A204.1 (cell line): ENCODE measurements around the gene HSPA13.
"Not testable (repeated sequence)": the region's sequence is repeated elsewhere in the genome, so short reads cannot be mapped to it uniquely, and the experiment has no call there.

Source experiments
- FAIRE-seq: peaks from 2 replicates; lab custom pipeline; 2012; peaks lifted over from hg19 to GRCh38; lab: Jason Lieb, UNC

The HSPA13 gene, protein sequence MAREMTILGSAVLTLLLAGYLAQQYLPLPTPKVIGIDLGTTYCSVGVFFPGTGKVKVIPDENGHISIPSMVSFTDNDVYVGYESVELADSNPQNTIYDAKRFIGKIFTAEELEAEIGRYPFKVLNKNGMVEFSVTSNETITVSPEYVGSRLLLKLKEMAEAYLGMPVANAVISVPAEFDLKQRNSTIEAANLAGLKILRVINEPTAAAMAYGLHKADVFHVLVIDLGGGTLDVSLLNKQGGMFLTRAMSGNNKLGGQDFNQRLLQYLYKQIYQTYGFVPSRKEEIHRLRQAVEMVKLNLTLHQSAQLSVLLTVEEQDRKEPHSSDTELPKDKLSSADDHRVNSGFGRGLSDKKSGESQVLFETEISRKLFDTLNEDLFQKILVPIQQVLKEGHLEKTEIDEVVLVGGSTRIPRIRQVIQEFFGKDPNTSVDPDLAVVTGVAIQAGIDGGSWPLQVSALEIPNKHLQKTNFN

DNA sequence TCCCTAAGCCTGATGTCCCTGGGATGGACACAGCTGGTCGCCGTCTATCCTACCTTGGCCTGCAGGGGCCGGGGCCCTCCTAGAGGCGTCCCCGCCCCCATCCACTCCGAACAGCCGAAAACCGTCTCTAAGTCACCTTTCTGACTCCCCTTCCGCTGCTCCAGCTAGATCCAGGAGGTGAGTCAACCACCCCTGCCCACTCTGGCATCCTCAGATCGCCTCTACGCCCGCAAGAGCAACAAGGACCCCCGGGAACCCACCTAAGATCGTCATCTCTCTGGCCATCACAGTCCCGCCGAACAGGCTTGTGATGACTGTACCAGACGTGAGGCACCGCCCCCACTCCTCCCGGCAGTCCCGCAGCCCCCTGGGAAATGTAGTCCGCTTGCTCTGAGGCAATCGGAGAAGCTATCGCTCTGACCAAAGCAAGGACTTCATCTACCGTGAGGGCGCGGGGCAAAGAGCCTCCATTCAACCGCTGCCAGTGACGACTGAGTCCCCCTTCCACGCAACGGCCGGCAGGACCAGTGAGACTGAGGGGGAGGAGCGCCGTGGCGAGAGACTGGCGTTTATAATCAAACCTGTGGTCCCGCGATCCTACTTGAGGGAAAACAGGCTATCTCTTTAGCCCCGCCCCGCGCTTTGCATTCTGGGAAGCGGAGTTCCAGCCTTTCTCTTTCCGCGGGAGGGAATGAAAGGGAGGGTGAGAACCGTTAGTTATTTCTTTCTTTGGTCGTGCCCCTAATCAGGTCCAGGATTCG, at the start of gene HSPA13:
Gene HSPA13 (minus strand): TSS at position 312 of the 761 bp plus-strand sequence. CDS start 27 bp downstream, at position 285.
- FAIRE-seq = peak; percentile 99

DNA sequence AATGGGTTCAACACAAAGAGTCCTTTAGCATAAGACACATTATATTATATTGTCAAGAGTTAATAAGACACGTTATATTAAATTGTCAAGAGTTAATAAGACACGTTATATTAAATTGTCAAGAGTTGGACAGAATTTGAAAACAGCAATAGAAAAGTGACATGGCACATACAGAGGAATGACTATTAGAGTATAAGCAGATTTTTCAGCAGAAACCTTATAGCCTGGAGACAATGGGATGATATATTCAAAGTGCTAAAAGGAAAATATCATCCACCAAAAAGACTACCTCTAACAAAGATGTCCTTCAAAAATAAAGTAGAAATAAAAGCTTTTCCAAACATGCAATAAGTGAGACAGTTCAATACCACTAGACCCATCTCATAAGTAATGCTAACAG, 36.0 kb upstream of the HSPA13 start:
- FAIRE-seq = no peak

DNA sequence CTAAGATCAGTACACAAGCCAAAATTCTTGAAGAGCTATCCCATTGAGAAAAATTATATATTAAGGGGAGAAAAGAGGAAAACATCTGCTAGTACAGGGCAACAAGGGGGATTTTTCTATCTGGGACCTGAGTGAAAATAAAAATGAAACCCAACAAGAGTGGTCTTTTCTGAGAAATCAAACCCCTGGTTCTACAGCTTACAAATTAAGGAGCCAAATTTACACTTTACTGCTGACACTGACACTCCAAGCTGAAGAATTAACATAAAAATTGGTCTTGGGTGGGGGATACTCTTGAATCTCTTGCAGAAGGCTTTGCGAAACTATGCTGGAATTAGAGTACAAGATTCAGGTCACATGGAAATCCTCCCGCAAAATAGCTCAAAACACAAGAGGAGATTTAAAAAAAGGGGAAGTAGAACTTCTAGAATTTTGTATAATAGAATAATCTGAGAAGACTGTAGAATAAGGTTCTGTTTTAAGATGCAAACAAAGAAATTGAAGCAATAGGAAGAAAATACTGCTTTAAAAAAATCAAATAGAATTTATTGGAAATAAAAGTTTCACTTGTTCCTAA, 32.1 kb upstream of the HSPA13 start:
- FAIRE-seq = peak; percentile 9

DNA sequence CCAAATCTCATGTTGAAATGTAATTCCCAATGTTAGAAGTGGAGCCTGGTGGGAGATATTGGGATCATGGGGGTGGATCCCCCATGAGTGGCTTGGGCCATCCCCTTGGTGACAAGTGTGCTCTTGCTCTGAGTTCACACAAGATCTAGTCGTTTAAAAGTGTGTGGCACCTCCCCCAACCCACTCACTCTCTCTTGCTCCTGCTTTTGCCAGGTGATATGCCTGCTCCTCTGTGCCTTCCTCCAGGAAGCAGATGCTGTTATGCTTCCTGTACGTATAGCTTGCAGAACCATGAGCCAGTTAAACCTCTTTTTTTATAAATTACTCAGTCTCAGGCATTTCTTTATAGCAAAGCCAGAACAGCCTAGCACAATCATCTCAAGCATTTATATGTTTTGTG, 23.0 kb upstream of the HSPA13 start:
- FAIRE-seq = no peak

DNA sequence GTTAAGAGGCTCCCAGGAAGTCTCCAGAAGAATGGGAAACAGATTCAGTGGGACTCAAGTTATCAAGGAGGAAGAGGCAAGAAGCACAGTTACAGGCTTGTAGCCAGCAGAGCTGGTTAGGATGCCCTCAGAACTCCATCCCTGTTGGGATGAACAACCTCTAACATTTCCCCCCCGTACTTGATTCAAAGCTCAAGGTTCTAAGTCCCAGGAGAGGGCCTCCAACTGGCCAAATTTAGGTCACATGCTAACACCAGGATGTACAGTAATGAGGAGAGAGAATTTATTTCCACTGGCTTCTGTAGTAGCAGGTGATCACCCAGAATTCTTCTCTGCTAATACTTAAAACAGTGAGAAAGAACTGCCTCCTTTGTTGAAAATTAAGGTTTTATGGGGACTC, 22.3 kb upstream of the HSPA13 start:
- no peak for FAIRE-seq

DNA sequence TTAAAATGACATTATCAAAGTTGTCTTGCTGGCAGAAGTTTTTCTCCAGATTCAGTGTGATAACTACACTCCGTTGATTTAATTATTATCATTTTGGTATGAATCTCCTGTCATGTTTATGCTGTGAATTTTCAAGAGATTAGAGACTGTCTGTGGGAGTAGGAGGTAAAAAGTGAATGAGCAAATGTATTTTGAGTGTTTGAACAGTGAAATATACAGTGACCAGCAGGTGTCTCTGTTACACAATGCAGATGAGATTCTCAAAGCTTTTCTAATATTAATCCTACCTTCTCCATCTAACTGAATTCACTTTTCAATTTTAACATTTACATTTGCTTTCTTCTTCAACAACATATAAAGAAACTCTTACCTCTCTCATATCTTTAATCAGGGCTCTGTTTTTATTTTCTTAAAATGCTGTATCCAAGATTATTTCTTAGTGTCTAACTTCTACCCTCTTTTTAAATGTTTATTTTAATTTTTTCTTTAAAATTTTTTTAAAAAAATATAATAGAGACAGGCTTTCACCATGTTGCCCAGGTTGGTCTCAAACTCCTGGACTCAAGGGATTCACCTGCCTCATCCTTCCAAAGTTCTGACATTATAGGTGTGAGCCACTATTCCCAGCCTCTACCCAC, 20.9 kb upstream of the HSPA13 start:
- peak; percentile 97 for FAIRE-seq

DNA sequence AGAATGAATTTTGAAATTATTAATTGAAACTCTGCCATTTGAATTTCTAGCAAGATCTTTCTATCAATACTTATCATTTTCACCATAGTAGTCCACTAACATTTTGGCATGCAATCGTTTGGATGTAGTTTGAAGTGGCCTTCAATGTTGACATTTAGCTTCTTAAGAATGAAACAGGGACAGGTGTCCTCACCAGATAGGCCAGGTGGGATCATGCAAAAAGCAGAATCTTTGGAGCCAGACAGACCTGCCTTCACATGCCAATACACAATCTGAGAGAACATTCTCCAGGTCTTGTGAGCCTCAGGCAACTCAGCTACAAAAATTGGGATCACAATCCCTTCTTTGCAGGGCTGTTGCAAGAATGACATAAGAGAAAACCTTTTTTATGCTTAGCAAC, 18.3 kb upstream of the HSPA13 start:
- FAIRE-seq = no peak

DNA sequence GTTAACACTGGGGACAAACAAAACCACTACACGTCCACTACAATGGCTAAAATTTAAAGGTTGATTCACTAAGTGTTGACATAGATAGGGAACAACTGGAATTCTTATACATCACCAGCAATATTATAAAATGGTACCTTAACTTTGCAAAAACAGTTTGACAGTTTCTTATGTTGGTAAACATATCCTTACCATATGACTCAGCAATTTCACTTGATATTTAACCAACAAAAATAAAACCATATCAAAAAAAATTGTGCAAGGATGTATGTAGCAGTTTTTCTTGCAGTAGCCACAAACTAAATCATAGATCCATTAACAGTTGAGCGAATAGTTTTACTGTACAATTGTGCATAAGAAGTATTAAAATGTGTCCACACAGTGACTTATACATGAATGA, 5.3 kb upstream of the HSPA13 start:
- no peak for FAIRE-seq

DNA sequence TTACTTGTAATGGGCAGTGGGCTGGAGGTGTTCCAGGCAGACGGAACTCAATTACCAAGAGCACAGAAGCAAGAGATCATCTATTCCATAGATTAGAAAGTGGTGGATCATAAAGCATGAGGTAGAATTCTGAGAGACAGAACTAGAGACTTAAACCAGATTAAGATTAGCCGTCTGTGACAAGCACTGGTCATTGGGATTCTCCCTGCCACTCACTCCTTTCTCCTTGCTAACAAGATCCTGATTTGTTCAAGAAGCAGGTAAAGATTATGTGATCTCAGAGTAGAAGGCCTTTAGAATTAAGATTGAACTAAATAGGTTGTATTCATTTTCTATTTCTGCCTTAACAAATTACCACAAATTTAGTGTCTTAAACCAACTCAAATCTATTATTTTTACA, 1.5 kb upstream of the HSPA13 start:
- FAIRE-seq = no peak

DNA sequence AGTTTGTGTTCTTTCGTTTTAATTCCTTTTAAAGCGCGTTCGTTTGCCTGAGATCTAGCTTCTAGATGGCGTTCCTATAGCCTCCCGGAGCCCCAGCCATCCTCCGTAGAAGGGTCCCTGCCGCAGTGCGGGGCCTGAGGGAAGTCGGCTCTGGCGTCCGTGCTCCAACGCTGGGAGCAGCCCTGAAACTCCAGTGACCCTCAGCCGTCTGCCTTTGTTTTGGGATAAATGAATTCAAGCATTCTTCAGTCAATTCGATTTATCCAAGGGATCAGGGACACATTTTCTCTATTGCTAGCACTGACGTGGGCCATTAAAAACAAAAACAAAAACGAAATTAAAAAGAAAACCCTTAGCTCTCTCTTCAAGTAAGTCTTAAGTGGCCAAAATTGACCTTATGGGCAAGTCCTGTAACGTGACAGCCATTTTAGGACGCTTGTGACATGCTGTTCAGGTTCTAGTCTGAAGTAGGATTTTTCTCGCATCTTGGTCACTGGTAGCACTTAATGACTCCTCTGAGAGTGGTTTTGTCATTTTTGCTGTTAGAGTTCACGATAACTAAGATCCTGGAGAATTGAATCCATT, 742 bp upstream of the HSPA13 start:
- FAIRE-seq = no peak

DNA sequence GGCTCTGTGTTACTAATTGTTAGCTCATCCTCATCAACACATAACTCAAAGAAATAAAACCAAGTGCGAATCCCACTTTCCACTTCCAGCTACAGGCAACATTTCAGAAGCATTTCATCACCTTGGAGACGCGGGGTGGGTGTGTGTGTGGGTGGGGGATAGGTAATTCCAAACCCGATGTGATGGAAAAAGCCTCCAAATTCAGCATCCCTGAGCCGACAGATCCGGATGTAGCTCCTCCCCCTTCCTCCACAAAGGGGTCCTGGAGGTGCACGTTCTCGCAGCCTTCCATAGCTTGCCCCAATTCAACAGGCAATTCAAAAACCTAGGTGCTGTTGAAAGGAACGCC, 486 bp downstream of the HSPA13 start:
- no peak for FAIRE-seq

DNA sequence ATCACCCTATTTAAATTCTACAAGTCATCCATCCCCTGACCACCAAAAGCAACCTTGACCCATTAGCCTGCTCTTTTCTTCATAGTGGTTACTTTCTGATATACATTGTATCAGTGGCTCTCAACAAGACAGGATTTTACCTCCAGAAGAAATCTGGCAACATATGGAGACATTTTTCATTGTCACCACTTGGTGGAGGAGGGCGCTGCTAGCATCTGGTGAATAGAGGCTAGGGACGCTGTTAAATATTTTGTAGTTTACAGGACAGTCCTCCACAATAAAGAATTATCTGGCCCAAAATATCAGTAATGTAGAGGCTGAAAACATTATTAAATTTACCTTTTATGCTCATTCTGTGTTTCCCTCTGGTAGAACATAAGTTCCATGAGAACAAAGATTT, 6.1 kb downstream of the HSPA13 start:
- no peak for FAIRE-seq

DNA sequence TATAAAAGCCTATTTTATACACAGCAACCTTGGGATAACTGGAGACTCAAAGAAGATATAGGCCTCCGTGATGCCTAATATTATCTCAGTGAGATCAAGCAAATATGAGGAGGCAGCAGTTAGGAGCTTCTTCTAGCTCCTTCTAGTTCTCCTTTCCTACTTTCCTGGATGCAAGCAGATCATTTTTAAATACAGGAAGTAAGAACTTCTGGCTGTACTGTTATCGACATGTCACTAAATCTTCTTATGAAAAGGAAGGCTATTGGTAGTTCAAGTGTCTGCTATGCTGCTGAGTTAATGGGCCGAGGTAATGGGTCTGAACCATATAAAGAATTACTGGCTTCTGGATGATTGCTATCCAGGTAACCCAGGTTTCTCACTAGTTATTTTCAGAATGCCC, 15.9 kb downstream of the HSPA13 start:
- no peak for FAIRE-seq

DNA sequence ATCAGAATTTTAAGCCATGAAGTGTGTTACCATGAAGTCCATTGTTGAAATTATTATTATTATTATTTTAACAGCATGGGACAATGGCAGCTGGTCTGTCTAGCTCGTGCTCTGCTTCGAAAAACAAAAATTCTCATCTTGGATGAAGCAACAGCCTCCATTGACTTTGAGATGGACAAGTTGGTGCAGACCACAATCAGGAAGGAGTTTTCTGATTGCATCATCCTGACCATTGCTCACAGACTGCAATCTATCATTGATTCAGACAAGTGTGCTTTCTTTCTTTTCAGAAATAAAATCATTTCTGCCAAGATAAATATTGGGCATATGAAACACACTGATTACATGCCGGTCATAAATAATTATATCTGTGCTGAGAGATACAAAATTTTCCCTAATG, 21.0 kb downstream of the HSPA13 start:
- no peak for FAIRE-seq

DNA sequence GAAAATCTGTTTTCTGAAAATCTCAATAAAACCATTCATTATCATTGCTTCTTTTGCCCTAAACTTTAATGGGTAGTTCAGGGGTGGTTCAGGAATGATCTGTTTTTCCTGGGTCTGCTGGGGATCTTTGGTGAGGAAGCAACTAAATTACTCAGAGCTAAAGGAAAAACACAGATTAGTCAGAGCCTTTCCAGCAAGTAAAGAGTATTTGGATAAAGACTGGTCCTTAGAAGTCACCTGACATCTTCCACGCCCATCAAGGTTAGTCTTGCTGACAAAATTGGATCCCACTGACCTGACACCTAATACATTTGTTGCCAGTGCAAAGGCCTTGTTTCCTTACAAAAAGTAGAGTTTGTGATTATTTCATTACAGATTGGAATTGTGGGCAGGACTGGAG, 24.2 kb downstream of the HSPA13 start:
- no peak for FAIRE-seq

DNA sequence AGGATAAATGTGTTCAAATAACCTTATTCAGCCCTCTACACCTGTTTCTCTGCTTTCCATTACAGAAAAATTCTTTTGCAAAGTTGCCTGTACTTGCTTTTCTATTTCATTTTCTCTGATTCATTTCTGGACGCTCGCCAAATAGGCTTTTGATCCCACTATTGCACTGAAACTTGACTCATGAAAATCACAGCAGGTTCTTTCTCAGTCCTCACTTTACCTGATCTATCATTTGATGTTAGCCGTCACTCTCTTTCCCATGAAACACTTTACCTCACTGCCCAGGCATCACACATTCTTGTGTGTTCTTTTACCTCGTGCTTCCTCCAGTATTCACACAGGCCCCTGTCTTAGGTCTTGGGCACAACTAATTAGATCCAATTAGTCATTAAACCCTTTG, 26.2 kb downstream of the HSPA13 start:
- FAIRE-seq = no peak

DNA sequence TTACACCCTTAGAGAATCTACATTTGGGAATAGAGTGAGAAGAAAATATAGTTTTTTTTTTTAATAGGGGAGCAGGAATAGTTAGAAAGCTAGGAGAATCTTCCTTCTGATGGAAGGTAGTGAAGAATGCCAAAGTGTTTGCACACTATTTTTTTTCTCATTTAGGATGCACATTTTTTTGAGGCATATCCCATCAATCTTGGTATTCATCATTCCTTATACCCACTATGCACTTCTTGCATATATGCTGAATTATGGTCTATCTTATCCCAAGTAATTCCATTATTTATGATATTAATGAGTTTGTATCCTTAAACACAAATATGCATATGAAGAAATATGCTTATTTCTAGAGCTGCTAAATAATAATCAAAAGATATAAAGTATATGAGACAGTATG, 28.4 kb downstream of the HSPA13 start:
- FAIRE-seq = no peak

DNA sequence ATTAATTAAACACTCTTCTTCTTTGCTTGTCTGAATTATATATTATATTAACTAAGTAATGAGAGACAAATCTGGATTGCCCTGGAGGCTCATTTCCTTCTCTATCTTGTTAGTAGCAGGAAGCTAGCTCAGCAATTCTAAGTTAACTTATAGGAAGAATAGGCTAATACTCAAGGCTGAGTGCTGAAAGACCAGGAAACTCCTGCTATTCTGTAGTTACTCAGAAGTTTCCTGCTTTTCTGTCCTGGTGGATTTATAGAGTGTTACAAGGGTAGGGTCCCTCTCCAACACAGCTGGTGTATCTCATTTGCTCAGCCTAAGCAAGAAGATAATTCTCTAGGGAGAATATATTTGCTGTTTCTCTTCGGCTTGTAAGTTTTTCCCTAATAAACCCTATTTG, 29.2 kb downstream of the HSPA13 start:
- FAIRE-seq = no peak

DNA sequence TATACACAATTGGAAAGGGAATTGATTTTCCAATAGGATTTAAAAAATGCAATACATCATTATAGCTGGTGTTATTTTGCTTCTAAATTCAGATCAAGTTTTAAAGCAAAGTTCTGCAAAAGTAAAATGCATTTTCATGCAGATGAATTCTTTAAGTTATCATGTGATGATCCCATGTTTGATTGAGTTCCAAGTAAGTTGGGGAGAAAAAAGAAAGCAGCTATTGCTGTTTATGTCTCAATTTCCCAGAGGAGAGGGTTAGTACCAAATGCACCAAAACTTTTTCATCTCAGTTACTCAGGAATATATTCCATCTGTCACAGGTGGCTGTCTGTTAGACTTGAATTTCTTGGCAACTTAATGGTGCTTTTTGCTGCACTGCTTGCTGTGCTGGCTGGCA, 29.7 kb downstream of the HSPA13 start:
- FAIRE-seq = no peak

DNA sequence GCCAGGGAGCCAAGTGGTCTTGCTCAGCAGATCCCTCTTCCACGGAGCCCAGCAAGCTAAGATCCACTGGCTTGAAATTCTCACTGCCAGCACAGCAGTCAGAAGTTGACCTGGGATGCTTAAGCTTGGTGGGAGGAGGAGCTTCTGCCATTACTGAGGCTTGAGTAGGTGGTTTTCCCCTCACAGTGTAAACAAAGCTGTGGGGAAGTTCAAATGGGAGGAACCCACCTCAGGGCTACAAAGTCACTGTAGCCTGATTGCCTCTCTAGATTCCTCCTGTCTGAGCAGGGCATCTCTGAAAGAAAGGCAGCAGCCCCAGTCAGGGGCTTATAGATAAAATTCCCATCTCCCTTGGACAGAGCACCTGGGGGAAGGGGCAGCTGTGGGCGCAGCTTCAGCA, 55.6 kb downstream of the HSPA13 start:
- not testable (repeated sequence) for FAIRE-seq

DNA sequence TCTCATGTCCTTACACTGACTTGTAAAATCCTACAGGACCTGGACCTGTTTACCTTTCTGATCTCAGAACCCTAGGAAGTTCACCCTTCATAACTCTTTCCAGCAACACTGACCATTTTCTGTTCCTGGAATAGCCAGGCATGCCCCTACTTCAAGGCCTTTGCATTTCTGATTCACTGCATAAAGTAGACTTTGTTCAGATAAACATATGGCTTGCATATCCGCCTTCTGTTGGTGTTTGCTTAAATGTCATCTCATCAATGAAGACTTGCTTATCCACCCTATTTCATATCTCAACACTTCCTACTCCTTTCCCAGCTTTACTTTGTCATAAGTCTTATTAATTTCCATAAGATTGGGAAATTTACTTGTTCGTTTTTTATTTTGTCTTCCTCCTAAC, 57.4 kb downstream of the HSPA13 start:
- FAIRE-seq = no peak
